ENCODE measurements around the gene OR7G2. TPM values are rescaled to one million over a fixed set of nuclear protein-coding genes. Genes with fewer than 3 reads are reported as not detected.
A peak's percentile ranks its signal among the peaks of the same experiment; 100 is the strongest.
"Not testable (repeated sequence)": the region's sequence is repeated elsewhere in the genome, so short reads cannot be mapped to it uniquely, and the experiment has no call there.

Gene OR7G2
- total RNA-seq, 2 donors from 2014 or later: not detected

- intact Hi-C loops (cut with DNase I, micrococcal nuclease): no loop called here
- ATAC-seq (no peak), DNase-seq (no peak)
These were observed 30.4 kb downstream of the OR7G2 start for GRCh38 chr19:9076901-9077300.

DNA sequence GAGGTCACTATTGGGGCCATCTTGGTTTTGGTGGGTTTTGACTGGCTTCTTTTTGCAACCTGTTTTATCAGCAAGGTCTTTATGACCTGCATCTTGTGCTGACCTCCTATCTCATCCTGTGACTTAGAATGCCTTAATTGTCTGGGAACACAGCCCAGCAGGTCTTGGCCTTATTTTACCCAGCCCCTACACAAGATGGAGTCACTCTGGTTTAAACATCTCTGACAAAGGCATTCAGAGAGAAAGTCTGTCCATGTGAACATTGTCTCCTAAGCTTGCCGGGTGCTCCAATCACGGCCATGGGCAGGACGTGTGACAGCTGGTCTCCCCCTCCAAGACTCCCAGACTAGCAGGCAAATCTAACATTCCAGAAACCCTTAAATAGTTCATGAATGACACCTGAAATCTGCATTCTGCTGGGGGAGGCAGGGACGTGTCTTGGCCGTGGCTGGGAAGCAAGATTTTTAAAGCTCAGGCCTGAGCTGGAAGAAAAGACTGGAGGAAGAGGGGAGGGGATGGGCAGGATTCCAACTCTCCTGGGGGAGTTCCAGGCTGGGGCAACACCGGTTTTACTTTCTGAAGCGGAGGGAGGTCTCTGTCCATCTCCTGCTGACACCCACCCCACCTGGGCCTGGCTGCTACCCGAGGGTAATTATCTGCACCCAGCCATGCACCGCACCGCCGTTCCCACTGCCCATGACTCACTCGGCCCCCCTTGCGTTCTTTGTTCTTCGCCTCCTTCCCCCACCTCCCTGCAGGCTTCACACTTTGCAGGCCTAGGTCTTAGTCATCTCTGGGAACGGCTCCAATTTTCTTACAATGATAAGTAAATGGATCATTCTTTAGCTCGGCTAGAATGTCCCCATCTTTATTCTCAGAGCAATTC lies 32.0 kb downstream of the OR7G2 start:
- DNase-seq: peak; percentile 27 to 73
- intact Hi-C loops (cut with DNase I, micrococcal nuclease): no loop called here
- peak; percentile 80 for ATAC-seq

DNA sequence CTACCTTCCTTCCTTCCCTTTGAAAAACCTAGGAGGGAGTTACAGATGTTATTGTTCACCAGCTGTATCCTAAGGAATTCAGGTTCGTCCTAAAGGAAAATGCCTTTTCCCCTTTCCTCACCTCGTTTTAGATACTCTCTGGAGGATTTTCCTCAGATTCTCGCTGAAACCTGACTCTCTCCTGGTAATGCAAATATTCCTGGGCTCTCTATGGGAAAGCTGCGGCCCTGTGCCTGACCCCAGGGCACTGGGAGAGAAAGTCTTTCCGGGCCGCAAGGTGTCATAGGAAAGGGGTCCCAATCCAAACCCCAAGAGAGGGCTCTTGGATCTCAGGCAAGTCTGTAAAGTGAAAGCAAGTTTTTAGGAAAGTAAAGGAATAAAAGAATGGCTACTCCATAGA lies 33.5 kb downstream of the OR7G2 start:
- no peak for DNase-seq
- intact Hi-C loops (cut with DNase I, micrococcal nuclease): no loop called here
- no peak for ATAC-seq

GRCh38 chr19:9071720-9072119 lies 35.6 kb downstream of the OR7G2 start:
- DNase-seq; intact Hi-C loops (cut with DNase I, micrococcal nuclease): not testable (repeated sequence)

DNA sequence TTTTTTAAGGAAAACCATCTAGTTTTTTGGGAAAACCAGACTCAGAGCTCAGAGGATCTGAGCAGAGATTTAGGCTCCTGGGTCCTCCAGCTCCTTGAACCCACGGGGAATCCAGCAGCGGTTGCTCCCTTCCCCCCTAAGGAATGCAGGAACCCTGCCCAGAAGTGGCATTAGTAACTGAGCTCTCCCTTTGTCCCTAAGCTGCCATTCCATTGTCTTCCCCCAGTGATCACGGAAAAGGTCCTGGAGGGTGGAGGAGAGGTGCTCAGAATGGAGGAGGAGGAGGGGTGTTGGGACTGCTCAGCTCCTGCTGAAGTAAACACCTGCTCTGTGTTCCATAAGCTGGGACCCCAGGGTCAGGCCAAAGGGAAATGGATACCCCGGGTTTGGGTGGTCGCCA lies 37.2 kb downstream of the OR7G2 start:
- DNase-seq (no peak), ATAC-seq (no peak)
- intact Hi-C loops (cut with DNase I, micrococcal nuclease): no loop called here

More at GRCh38 chr19:9071720-9072119, 35.6 kb downstream of the OR7G2 start:
- not testable (repeated sequence) for ATAC-seq

- DNase-seq: no peak
- ATAC-seq: no peak
These were observed 41.7 kb downstream of the OR7G2 start for GRCh38 chr19:9065457-9066014.

GRCh38 chr19:9061879-9062278 lies 45.4 kb downstream of the OR7G2 start:
- intact Hi-C loops (cut with DNase I, micrococcal nuclease): no loop called here
- ATAC-seq (no peak), DNase-seq (no peak)

More at GRCh38 chr19:9065457-9066014, 41.7 kb downstream of the OR7G2 start:
- intact Hi-C loops (cut with DNase I, micrococcal nuclease): no loop called here

GRCh38 chr19:9060564-9061340 lies 46.5 kb downstream of the OR7G2 start:
- ATAC-seq (no peak), DNase-seq (no peak)
- intact Hi-C loops (cut with DNase I, micrococcal nuclease): no loop called here

- ATAC-seq (no peak), DNase-seq (no peak)
- intact Hi-C loops (cut with DNase I, micrococcal nuclease): no loop called here
These were observed 48.2 kb downstream of the OR7G2 start for GRCh38 chr19:9058905-9059667.

GRCh38 chr19:9057505-9058258 lies 49.6 kb downstream of the OR7G2 start:
- ATAC-seq (no peak), DNase-seq (no peak)
- intact Hi-C loops (cut with DNase I, micrococcal nuclease): no loop called here

GRCh38 chr19:9056131-9056530 lies 51.1 kb downstream of the OR7G2 start:
- DNase-seq; intact Hi-C loops (cut with DNase I, micrococcal nuclease); ATAC-seq: not testable (repeated sequence)

GRCh38 chr19:9054765-9055164 lies 52.5 kb downstream of the OR7G2 start:
- ATAC-seq (no peak), DNase-seq (no peak)
- intact Hi-C loops (cut with DNase I, micrococcal nuclease): no loop called here

GRCh38 chr19:9054207-9054606 lies 53.1 kb downstream of the OR7G2 start:
- intact Hi-C loops (cut with DNase I, micrococcal nuclease): no loop called here
- ATAC-seq (no peak), DNase-seq (no peak)

GRCh38 chr19:9053674-9054073 lies 53.6 kb downstream of the OR7G2 start:
- DNase-seq; ATAC-seq; intact Hi-C loops (cut with DNase I, micrococcal nuclease): not testable (repeated sequence)

- intact Hi-C loops (cut with DNase I, micrococcal nuclease): no loop called here
- ATAC-seq (no peak), DNase-seq (no peak)
These were observed 54.4 kb downstream of the OR7G2 start for GRCh38 chr19:9052894-9053293.
